Endometrial microvascular endothelial cells (primary cell): ENCODE data around the gene AP1S1. TPM values are rescaled to one million over a fixed set of nuclear protein-coding genes. Genes with fewer than 3 reads are reported as not detected.
"Not testable (repeated sequence)": the region's sequence is repeated elsewhere in the genome, so short reads cannot be mapped to it uniquely, and the experiment has no call there.

ENCODE experiments used
- in situ Hi-C: cut with HindIII; loops from 2 replicates; pipeline ENCODE4 v1.10.0; 2017; ENCODE audit warnings: low sequenced_read_pairs, low pct_unique_long_range_greater_than_20kb; ENCODE audit errors: inconsistent ontology term
- total RNA-seq: library from RNA; depleted of rRNA; stranded (reverse); fragments of >200 nt; gene quantifications from one replicate; pipeline ENCODE4 v1.2.3, GENCODE V29; 2015; ENCODE audit errors: inconsistent ontology term

Gene AP1S1
- 248 TPM for total RNA-seq

DNA sequence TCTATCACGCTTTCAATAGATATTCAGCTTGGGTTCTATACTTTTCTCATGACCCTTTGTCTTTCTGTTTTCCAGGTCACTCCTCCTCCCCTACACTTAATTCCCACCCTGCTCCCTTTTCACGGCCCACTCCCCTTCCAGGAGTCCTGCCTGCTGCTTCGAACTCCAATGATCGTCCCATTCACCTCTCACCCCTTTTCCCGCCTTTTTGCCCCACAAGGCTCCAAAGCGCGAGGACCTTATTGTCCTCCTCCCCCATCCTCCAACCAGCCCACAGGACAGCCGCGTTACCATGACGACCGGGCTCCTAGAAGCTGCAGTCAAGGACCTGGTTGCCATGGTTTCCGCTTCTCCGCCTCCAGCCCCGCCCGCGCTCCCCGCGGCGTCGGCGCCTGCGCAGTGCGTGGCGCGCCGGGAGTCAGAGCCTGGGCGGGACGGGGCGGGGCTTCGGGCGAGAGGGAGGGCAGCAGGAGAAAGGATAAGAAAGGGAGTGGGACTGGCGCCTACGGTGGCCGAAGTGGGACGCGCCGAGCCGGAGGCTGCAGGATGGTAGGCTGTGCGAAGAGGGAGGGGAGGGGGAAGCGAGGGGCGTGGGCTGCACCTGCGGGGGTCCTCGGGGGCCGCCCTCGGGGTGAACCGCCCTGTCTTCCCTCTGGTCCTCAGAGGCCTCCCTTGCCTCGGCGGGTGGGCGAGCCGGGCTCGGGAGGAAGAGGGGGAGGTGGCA lies at the start of gene AP1S1:
TSS of gene AP1S1 (plus strand) at position 508 of the 724 bp plus-strand sequence. CDS start at position 547, 39 bp downstream.
- in situ Hi-C loops: no loop called here

DNA sequence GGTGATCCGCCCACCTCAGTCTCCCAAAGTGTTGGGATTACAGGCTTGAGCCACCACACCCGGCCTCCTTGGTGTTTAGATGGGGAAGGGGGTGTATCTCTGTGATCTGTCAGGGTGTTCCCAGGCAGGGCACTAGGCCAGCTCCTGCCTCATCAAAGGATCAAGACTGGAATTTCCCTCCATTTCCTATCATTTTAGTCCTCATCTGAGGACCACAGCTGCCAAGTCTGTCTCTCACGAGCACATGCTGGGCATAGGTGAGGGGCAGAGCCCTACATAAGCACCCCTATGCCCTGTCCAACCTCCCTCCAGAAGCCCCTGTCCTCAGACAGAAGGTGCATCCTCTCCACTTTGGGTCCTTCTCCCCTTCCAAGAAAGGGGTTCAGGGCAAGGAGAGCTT lies 49.5 kb upstream of the AP1S1 start:
- in situ Hi-C loops: no loop called here

DNA sequence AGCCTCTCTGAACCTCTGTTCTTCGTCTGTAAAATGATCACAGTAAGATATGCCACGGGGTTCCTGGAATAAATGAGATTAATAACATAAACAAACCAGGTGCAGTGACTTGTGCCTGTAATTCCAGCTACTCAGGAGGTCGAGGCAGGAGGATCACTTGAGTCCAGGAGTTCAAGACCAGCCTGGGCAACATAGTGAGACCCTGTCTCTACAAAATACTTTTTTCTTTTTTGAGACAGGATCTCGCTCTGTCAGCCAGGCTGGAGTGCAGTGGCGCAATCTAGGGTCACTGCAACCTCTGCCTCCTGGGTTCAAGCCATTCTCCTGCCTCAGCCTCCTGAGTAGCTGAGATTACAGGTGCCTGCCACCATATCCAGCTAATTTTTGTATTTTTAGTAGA lies 49.0 kb upstream of the AP1S1 start:
- in situ Hi-C loops: not testable (repeated sequence)

DNA sequence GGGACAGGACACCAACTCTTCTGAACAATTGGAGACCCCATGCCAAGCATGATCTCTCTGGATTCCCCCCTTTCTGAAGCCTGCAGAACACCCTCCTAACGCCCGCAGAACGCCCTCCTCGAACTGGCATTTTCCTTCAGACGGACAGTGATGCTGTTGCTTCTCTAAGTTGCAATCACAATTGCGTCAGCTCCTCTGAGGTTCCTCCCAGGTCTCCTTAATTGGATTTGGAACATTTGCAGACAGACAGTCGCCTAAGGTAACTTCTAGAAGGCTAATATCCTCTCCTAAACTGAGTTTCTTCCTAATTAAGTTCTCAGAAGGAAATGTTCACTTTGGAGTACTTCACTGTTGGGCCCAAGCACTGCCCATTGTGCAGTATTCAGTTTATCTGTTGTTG lies 47.9 kb upstream of the AP1S1 start:
- in situ Hi-C loops: no loop called here

DNA sequence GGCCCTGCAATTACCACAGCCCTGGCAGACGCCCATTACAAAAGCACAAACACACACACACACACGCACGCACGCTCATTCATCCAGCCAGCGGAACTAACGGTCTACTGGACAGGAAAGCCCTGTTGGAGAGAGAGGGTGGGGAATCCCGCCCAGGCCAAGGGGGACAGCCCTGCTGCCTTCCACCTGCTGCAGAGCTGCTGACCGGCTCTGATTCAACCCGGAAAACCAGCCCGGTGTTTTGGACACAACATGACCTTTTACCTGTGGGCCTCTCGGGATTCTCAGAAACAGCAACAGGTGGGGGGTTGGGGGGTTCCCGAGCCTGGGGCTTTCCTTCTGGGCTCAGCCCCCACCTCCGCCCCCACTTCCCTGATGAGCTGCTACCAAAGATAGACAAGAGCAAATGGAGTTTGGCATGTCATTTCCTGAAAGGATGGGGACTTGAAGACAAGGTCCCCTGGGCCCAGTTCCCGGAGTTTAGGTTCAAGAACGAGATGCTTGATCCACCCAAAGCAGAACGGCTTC lies 45.9 kb upstream of the AP1S1 start:
- in situ Hi-C loops: no loop called here

DNA sequence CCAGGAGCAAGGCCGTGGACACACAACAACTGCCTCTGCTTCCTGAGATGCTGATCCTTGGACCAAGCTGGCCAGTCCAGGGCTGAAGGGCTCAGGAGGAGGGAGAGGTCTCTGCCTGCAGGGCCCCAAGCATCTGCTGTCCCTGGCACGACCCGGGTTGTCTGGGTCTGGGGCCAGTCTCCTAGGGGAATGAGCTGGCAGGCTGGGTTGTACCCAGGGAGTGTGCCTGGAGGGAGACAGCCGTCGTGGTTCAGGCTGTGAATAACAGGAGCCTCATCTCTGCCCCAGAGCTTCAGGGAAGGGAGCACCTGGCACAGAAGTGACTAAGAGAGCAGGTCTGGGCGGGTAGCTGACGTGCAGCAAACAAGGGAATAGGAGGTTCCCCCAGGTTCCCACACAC lies 45.3 kb upstream of the AP1S1 start:
- in situ Hi-C loops: no loop called here

DNA sequence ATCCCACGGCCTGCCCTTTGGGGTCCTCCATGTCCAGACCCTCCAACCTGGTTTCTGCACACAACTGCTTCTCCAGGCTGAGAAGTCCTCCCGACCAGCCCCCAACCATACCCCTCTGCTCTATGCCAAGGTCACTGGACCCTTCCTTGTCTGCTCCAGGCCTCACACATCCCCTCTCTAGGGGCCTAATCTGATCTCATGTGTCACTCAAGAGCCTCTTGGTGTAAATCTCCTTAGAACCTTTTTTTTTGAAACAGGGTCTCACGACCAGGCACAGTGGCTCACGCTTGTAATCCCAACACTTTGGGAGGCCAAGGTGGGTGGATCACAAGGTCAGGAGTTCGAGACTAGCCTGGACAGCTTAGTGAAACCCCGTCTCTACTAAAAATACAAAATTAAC lies 44.9 kb upstream of the AP1S1 start:
- in situ Hi-C loops: no loop called here

DNA sequence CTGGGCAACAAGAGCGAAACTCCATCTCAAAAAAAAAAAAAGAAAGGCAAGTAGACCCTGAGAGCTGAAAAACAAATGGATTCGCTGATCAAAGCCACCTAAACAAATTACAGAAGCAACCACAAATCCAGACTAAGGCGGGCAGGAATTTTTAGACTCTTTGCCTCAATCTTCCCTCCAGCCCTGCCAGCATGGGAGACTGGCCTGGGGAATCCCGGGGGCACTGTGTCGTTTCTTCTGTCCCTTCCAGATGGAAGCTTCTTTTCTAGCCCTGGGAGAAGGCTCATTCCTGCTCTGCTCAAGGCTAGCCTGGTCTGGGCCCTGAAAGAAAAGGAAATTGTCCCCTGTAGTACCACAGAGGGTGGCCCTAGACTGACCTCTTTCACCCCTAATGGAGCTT lies 43.0 kb upstream of the AP1S1 start:
- in situ Hi-C loops: no loop called here

DNA sequence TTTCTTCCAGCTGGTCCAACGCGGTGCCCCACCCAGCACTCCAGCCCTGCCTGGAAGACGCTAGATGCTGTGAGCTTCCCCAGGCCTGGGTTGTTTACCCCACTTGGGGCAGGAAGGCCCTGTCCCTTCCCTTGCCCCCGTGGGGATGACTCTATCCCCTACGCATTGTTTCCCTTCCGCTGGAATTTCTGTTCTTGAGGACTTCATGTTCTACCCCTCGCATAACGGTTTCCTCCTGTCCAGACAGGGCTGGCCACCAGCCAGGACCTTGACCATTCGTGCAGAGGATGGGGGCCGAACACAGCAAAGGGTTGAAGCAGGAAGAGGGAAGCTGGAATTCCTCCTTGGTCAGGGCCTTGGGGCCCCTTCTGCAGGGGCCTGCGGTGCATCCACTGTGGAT lies 42.0 kb upstream of the AP1S1 start:
- in situ Hi-C loops: no loop called here

DNA sequence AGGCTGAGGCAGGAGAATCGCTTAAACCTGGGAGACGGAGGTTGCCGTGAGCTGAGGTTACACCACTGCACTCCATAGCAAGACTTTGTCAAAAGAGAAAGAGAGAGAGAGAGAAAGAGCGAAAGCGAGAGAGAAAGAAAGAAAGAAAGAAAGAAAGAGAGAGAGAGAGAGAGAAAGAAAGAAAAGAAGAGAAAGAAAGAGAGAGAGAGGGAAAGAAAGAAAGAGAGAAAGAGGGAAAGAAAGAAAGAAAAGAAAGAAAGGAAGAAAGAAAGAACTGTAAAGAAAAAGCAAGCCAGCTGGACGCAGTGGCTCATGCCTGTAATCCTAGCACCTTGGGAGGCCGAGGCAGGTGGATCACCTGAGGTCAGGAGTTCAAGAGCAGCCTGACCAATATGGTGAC lies 41.1 kb upstream of the AP1S1 start:
- in situ Hi-C loops: not testable (repeated sequence)

DNA sequence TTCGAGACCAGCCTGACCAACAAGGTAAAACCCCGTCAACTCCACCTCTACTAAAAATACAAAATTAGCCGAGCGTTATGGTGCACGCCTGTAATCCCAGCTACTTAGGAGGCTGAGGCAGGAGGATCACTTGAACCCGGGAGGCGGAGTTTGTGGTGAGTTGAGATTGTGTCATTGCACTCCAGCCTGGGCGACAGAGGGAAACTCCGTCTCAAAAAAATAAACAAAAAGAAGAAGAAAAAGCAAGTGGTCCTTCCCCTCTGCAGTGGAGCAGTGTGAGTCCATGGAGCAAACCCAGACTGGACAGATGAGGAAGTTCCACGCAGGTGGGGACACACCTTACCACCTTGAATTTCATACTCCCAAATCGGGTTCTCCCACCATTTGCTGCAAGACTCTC lies 40.4 kb upstream of the AP1S1 start:
- in situ Hi-C loops: no loop called here

DNA sequence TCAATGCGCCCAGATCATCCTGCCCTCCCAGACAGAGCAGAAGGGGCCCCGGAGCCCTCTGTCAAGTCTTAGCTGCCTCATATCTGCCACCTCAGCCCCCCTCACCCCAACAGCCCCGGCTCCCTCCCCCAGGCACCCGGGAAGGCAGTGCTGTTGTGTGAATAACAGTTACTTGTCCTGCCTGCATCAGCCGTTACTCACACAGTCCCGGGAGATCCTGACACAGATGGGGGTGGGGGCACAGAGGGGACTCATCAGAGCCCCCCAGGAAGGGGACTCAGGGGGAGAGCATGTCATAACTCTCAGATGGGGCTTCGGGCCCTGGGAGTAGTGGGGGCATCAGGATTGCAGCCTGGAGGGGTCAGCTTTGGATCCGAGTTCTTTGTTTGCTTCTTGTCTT lies 39.8 kb upstream of the AP1S1 start:
- in situ Hi-C loops: no loop called here

DNA sequence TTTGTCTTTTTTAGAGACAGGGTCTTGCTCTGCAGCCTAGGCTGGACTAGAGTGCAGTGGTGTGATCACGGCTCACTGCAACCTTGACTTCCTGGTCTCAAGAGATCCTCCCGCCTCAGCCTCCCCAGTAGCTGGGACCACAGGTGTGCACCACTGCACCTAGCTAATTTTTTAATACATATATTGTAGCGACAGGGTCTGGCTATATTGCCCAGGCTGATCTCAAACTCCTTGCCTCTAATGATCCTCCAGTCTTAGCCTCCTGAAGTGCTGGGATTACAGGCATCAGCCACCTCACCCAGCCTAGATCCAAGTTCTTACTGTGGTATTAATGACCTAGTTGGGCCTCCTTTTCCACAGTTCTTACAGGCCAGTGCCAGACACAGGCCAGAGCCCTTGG lies 39.1 kb upstream of the AP1S1 start:
- in situ Hi-C loops: no loop called here

DNA sequence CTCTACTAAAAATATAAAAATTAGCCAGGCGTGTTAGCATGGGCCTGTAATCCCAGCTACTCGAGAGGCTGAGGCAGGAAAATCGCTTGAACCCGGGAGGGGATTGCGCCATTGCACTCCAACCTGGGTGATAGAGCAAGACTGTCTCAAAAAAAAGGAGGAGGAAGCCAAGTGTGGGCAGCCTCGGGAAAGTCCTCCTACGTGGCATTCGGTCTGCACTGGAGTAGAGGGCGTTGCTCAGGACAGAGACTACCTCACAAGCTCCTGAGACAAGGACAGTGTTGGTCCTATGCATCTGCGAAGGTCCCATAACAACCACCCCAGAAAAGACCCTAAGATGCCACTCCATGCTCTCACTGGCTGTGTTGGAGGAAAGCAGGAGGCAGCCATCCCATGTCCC lies 37.4 kb upstream of the AP1S1 start:
- in situ Hi-C loops: no loop called here

DNA sequence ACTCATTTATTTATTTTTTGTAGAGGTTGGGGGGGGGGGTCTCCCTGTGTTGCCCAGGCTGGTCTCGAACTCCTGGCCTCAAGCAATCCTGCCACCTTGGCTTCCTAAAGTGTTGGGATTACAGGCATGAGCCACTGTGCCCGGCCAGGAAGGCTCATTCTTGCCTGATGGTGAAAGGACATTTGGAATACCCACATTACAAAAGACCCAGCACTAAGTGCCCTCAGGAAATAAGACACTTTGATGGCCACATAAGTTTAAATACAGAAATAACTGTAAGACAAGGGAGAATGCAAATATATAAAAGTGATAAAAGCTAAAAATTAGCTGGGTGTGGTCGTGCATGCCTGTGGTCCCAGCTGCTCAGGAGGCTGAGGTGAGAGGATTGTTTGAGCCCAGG lies 35.4 kb upstream of the AP1S1 start:
- in situ Hi-C loops: no loop called here

DNA sequence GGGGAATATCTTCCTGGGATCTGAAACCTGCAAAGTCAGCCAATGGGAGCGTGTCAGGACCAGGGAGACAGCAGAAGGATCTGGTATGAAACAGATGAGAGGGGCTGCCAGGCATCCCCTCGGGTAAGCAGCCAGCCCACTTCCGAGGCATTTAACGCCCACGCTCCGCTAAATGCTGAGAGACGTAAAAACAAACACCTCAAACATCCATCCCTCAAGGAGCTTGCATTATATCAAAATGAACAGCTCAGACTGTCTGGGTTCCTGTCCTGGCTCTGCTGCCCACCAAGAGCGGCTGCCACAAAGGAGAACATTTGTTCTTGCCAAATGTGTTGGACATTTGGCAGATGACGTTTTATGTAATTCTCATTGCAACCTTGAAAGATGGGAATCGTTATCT lies 34.4 kb upstream of the AP1S1 start:
- in situ Hi-C loops: no loop called here

DNA sequence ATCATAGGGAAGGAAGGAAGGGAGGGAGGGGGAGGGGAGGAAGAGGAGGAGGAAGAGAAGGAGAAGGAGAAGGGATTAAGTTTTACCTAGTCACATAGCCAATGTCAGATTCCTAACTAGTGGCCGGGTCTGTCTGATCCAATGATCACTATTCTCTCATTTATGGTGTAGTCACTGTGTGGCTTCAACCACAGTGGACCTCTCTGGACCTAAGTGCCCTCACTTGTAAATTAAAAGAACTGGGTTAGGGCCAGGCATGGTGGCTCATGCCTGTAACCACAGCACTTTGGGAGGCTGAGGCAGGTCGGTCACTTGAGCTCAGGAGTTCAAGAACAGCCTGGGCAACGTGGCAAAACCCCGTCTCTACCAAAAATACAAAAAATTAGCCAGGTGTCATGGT lies 34.0 kb upstream of the AP1S1 start:
- in situ Hi-C loops: no loop called here

DNA sequence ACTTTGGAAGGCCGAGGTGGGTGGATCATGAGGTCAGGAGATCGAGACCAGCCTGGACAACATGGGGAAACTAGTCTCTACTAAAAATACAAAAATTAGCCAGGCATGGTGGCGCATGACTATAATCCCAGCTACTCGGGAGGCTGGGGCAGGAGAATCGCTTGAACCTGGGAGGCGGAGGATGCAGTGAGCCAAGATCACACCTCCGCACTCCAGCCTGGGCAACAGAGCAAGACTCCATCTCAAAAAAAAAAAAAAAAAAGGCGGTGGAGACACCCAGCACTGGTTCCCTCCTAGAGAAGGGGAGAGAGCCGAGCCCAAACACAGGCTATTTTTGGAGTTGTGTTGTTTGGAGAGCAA lies 32.7 kb upstream of the AP1S1 start:
- in situ Hi-C loops: not testable (repeated sequence)

DNA sequence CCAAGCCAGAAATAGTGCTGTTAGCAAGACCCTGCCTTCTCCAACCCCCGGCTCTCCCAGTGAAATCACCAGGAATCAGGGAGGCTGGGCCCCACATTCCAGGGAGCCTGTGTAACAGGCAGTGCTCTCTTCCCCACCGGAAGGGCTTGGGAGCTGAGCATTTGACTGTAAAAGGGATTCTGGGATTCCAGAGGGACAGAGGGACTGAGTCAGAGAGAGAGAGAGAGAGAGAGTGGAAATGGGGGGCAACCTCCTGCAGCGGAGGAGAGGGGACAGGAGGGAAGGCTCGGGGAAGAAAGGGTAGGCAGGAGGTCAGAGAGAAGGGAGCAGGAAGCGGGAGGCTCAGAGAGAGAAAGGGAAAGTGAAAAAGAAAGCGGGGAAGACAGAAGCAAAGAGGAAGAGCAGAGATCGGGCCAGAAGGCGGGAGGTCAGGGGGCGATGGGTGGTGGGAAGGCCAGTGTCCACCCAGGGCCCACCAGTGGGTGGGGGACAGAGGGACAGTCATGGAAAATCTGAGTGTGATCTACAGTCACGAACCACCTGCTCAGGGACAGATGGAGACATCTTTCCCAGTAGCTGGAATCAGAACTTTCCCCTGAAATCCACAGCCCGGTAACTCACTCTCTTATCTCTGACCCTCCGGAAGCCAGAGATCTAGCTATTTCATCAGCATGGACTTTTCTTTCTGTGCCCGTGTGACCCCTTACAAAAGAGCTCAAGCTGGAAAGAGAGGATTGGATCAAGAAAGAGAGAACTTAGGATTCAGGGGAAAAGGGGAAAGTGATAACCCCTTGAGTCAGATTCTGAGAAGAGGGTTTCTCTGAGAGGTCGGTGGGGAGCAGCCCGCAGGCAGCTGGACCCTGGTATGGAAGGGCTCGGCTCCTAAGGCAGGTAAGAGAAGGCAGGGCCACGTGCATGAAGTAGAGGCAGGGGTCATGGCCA lies 32.0 kb upstream of the AP1S1 start:
- in situ Hi-C loops: no loop called here
